NCI-H526 treated with DMSO at 0.1 percent for 48 hours (cell line): ENCODE data around the gene PRKACA.
"Not testable (repeated sequence)": the region's sequence is repeated elsewhere in the genome, so short reads cannot be mapped to it uniquely, and the experiment has no call there.

Experiments used
- DNase-seq: peaks from one replicate; lab custom pipeline; 2025; lab: John Stamatoyannopoulos, UW

The PRKACA gene

DNA sequence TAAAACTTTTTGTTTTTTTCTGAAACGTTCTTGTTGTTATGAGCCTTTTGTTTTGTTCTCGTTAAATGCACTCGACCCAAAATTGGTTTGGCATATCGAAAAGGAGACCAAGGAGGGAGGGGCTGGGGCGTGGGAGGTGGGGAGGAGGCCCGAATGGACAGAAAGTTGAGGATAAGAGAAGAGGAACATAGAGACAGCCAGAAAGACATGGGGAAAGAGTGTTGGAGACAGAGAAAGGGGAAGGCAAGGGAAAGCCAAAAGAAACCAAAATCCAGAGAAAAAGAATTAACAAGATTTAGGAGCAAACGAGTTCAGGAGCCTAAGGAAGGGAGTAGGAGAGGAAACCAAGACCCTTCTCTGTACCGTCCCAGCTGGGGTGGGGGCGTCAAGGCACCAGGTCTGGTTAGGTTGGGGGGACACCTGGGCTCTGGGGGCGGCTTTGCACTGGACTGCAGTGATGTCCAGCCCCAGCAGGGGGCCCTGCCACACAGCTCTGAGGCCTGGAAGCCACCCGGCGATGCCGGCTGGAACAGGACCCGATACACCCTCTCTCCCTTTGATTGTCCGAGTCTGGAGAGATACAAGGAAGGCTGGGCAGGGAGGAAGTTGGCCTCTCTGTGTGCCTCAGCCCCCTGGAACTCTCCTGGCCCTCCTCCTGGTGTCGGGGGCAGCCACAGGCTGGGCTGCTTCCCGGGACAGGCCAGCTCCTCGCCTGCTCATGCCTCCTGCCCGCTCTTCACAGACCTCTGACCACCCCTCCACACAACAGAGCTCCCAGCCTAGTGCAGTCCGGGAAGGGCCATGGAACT is 30.4 kb upstream of the PRKACA start:
- DNase-seq, result no peak

GRCh38 chr19:14146789-14147216 is 29.2 kb upstream of the PRKACA start:
- no peak for DNase-seq

- DNase-seq, result not testable (repeated sequence)
Observed at GRCh38 chr19:14146169-14146568, 28.6 kb upstream of the PRKACA start.

DNA sequence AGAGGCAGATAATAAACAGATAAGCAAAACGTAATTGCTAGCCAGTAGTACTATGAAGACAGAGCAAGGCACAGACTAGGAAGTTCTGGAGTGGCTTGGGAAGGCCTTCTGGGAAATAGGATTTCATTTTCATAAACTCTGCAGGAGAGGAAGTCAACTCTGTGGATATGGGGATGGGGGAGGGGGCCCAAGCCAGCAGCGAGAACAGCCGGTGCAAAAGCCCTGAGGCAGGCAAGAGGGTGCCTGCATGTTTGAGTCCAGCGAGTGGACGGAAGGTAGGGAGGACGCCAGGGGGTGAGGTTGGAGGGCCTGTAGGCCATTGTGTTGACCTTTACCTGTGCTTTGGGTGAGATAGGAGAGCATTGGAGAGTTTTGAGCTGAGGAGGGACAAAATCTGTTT is 27.8 kb upstream of the PRKACA start:
- no peak for DNase-seq

DNA sequence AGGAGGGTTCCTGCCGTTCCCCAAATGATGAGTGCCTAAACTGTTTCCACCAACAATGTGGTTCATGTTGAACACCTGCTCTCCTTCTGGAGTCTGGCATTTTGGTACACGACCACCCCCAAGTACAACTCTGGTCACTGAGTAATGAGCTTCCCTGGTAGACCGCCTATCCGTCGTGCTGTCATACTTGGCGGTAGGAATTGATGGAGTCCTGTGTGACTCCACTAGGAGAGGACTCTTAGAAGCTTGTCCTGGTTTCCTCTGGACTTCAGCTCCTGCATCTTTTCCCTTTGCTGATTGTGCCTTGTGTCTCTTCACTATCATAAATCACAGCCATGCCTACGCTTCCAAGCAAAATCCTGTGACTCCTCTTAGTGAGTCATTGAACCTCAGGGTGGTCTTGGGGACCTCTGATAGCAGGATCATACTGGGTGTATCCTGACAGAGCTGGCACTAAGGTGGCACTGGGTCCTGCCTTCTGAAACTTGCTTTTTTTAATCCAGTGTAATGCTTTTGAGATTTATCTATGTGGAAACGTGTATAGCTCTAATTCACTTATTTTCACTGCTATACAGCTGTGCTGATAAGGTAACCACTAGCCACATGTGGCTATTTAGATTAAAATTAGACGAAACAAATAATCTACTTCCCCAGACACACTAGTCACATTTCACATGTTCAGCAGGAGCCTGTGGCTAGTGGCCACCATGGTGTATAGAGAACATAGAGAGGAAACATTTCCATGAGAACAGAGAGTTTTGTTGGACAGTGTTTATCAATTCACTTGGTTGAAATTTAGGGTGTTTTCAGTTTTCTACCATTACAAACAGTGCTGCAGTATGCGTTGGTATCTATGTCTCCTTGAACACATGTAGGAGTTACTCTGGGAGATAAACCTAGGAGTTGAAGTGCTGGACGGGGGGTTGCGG is 25.0 kb upstream of the PRKACA start:
- DNase-seq, result no peak

- no peak for DNase-seq
Observed at GRCh38 chr19:14141041-14141440, 23.5 kb upstream of the PRKACA start.

GRCh38 chr19:14139944-14140343 is 22.4 kb upstream of the PRKACA start:
- DNase-seq, result no peak

- no peak for DNase-seq
Observed at GRCh38 chr19:14138576-14139265, 21.2 kb upstream of the PRKACA start.

GRCh38 chr19:14136509-14137281 is 19.1 kb upstream of the PRKACA start, which contains the start of gene ASF1B:
Gene ASF1B, minus strand, starts transcription at chr19:14136589. Its CDS starts 133 bp downstream, at chr19:14136456.
- peak; percentile 99 for DNase-seq

DNA sequence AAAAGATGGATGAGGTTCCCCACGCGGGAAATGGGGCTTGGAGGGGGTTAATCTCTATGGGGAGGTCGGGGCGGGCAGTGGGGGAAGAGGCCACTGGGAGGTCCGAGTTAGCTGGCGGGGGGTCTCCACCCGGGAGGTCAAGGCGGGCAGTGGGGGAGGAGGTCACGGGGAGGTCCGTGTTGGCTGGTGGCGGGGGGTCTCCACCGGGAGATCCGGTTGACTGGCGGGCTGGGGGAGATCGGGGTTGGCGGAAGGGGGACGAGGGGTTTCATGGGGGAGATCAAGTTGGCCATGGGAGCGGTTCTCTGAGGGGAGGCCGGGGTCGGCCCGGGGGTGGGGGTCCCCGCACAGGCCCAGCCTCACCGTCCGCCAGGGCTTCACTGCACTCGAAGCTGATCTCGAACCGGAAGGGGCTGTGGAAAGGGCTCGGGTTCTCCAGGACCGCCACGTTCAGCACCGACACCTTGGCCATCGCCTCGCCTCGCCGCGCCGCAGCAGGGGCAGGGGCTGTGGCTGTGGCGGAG is 18.5 kb upstream of the PRKACA start:
- no peak for DNase-seq

DNA sequence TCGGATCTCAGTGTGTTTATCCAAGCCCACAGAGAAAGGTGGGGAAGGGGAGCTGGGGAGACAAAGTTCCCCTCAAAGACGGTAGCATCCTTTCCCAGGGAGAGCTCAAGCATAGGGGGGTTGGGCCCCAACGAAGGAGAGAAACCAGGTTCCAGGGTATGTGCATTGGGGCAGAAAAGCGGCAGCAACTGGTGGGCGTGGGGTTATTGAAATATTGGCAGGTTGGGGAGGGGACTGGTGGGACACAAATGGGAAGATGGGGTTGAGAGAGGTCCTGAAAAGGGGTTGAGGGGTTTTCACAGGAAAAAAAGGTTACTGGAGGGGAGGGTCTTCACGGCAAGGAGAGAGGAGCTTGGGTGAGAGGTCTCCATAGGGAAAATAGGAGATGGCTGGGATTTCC is 17.8 kb upstream of the PRKACA start:
- no peak for DNase-seq

GRCh38 chr19:14127929-14128509 is 10.5 kb upstream of the PRKACA start:
- DNase-seq, result no peak

DNA sequence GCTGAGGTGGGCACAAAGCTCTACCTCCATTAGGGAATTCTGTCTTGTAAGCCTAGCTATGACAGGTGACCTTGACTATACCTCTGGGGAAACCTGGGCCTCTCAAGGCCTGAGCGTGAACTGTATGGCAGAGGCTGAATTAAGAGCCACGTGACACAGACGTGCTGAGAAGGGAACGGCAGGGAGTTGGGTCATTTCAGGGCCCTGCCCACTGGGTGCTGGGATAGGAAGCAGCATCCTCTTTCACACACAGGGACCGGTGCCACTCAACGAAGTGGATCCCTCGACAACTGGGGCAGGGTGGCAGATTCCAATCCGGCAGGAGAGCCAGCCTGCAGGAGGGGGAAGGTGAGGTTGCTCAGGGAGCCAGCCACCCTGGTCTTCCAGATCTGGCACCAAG is 9.6 kb upstream of the PRKACA start:
- no peak for DNase-seq

- no peak for DNase-seq
Observed at GRCh38 chr19:14122924-14123323, 5.4 kb upstream of the PRKACA start.

DNA sequence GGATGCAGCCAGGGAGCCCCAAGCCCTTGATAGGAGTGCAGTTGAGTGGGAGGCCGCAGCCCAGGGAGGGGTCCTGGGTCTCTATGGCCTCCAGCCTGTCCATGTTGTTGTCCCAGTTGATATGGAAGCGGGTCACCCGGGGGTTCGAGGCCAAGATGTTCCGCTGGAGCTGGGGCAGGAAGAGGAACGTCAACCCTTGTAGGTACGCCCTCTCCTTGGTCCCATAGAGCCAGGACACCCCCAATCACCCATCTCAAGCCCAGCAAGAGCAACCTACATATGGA is 2.9 kb upstream of the PRKACA start:
- DNase-seq, result no peak

DNA sequence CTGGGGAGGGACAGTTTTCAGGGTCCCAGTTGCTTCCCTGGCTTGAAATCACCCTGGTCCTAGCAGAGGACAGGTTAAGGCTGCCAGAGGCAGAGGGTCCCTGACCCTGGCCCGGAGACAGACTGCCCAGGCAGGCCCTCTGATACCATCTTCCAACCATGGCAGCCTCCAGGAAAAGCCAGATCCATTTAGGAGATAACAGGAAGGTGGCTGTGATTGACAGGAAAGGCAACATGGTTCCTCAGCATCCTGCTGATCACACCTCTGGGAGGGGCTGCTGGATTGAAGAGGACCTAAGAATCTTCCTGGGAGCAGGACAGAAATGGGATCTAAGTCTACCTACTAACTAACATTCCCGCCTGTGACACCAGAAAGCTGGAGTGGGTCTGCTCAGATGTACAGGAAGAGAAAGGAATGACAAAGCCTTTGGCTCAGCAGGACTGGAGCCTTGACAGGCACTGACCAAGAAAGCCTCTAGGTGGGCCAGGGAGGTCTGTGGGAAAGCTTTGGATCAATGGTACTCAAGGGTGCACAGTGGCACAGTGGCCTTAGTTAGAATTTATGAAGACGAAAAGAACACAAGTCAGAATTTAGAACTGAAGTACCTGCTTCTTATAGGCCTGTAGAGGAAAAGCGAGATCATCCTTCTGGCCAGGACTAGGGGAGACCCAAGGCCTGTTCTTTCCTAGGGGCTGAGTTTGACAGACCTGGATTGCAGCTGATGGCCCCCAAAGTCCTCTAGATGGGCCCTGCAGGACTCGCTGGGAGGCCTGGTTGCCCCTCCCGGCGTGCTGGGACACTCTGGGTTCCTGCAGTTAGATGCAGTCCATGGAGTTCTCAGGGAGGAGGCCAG is 2.3 kb upstream of the PRKACA start:
- DNase-seq, result no peak

DNA sequence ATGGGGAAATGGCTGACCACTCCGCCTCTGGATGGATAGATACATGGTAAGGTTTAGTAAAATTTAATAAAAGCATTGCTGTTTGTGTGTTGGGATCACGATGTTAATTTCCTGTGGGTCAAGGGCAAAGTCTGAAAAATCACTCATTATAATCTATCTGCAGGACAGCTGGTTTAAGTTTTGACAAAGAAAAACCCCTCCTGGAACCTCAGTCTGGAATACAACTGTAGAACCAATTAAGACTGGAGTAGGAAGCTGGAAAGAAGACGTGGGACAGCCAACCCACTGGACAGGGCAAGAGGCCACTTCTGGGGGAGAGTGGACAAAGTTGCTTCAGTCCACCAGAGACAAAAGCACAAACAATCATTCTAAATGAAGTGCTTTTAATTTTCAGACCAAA is 1.6 kb upstream of the PRKACA start:
- no peak for DNase-seq

DNA sequence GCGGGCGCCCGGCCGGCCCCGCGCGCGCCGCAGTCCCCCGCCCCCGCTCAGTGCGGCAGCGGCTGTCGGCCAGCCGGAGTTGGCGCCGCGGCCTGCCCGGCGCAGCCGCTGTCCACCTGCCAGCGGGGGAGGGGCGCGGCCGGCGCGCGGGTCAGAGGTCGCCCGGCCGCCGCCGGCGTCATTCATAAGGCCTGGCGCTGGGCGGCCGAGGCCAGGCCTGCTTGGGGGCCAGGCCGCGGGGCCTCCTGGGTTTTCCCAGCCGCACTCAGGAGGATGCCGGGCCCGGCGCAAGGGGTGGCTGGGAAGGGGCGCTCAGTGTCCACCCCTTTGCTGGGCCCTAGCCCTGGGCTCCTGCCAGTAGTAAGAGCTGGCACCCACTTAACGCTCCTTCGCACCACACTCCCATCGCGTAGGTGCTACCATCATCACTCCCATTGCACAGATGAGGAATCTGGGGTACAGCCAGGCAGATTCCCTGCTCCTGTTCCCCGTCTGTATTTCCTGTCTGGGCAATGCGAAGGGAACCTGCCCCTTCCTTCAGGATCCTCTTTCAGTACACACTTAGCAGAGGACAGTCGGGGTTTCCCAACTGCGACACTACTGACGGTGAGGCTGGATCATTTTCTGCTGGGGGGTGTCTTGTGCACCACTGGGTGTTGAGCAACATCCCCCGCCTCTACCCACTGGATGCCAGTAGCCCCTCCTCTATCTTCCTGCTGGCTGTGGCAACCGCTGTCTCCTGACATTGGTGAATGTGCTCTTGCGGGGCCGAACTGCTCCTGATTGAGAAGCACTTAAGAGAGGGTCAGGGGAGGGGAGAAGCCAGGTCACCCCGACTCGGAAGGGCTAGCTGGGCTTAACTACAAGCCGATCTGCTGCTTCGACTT is 846 bp upstream of the PRKACA start:
- DNase-seq, result no peak

DNA sequence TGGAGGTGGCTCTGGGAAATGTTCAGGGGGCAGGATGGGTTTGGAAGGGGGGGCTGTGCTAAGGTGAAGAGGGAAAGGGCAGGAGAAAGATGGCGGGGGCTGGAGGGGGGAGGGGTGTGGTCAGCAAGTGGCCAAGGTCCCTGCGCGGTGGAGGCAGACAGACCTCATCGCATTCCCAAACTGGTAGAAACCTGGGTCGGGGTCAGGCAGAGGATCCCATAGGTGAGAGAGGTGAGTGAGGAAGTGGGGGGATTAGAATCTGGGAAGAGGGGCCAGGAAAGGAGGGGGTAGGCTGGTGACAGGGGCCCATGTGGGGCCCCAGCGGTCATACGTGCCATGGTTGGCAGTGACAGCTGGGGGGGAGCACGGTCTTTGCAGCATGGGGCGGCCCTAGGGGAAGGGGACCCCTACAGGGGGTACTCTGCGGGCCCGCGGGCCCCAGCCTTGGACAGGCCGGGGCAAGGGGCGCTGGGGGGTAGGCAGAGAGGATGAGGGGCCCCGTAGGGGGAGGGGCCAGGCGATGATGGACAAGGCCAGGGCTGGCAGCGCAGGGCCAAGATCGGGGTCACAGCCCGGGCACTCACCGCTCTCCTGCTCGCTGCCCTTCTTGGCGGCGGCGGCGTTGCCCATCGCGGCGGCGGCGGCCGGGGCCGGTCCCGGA is 514 bp downstream of the PRKACA start:
- no peak for DNase-seq
